Subcutaneous abdominal adipose tissue (tissue), 5 donors: ENCODE measurements around the gene PHF2.

Experiments
- H3K27ac ChIP-seq: one replicate; pipeline ENCODE4 v1.7.0; 2013; ENCODE audit warnings: low read depth, mild to moderate bottlenecking, inconsistent platforms, low read length, moderate library complexity
- H3K27me3 ChIP-seq, 5 donors: one replicate each; pipeline ENCODE4 v1.7.0; 2013; ENCODE audit warnings: low read length in 5 of 5, inconsistent platforms in 1 of 5; ENCODE audit not compliant: control insufficient read depth in 5 of 5, insufficient read depth in 4 of 5
- H3K36me3 ChIP-seq, 5 donors: one replicate each; pipeline ENCODE4 v1.7.0; 2013; ENCODE audit warnings: low read length in 5 of 5; ENCODE audit not compliant: control insufficient read depth in 5 of 5, insufficient read depth in 5 of 5
- H3K4me1 ChIP-seq, 5 donors: one replicate each; pipeline ENCODE4 v1.7.0; 2013; ENCODE audit warnings: low read length in 5 of 5, mild to moderate bottlenecking in 3 of 5, moderate library complexity in 1 of 5; ENCODE audit not compliant: control insufficient read depth in 5 of 5, insufficient read depth in 5 of 5
- H3K4me3 ChIP-seq, 5 donors: one replicate each; pipeline ENCODE4 v1.7.0; 2013; ENCODE audit warnings: low read length in 5 of 5, low read depth in 1 of 5
- H3K9ac ChIP-seq, 5 donors: one replicate each; pipeline ENCODE4 v1.7.0; 2013; ENCODE audit warnings: low read length in 5 of 5, mild to moderate bottlenecking in 4 of 5, moderate library complexity in 3 of 5
- H3K9me3 ChIP-seq, 5 donors: one replicate each; pipeline ENCODE4 v1.7.0; 2013; ENCODE audit warnings: low read length in 5 of 5; ENCODE audit not compliant: control insufficient read depth in 5 of 5
- donor health status: healthy.
- donor health status: healthy.
- donor health status: healthy.
- donor health status: healthy.
- donor health status: healthy.

The PHF2 gene

DNA sequence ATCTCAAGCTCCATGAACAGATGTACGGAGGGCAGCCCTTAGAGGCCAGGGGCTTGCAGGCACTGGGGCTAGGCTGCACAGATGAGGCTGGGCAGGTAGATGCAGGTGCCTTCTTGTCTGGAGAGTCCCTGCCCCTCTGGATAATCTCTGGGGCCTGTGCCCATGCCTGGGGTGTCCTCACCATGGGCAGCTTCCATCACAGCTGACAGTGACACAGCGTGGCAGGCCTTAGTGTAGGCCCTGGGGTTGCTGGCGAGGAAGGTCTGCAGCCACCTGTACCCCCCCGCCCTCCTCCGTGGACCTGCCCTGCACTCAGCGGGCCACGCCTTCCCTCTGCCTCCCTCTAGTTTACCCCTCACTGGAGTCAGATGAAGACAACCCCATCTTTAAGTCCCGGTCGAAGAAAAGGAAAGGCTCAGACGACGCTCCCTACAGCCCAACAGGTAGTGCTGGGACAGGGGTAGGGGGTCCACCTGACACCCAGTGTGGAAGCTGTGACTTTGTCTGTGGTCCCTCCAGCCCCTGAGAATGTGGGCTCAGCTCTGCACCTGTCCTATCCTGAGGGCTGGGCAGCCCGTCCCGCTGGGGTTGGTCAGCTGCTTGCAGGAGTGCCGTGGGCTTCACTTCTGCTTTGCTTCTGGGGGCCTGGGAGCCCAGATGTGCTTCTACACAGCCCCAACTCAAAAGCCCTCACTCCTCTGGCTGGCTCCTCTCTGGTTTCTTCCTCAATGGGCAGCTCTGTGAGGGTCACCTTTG lies 98.4 kb downstream of the PHF2 start:
- no peak overlapping the region for H3K9ac ChIP-seq
- no peak overlapping the region for H3K4me3 ChIP-seq
- H3K36me3 ChIP-seq = peaks cover 0 to 61% (median 57%) of the 10 kb centered on the region in 5 donors
- H3K4me1 ChIP-seq = no peaks in the 10 kb centered on the region
- no peak overlapping the region for H3K27ac ChIP-seq
- peaks cover 0 to 4% (median 0%) of the 10 kb centered on the region in 5 donors for H3K9me3 ChIP-seq
- H3K27me3 ChIP-seq = no peaks in the 10 kb centered on the region

DNA sequence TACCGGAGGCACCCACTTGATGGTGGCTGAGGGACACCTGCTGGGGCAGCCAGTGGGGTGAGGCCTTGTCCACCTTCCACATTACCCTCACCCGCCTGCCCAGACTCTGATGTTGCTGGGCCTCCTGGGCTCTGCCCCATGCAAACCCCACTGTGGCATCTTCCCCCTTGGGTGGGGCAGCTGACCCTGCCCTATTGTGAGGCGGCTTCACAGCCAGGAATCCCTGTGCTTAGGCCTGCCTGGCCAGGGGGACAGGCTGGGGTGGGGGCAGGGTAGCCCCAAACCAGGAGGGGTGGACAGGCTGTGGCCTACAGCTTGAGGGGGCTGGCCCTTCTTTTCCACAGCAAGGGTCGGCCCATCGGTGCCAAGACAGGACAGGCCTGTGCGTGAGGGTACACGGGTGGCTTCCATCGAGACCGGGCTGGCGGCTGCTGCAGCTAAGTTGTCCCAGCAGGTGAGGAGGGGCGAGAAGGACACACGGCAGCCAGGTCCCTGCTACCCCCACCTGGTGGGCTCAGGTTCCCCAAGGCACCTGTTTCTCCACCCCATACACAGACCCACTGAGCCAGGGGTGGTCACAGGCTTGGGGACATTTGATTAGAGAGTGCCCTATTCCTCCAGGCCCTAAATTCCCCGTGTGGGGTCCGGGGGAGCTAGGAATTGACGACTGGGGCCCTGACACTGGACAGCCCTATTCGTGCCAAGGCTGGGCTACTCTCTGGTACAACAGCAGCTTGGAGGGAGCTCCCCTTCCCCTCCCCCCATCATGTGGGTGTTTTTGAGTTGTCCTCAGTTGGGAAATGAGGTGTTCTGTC lies 99.2 kb downstream of the PHF2 start:
- Histone ChIP-seq H3K9ac (no peak overlapping the region), H3K27ac (no peak overlapping the region), H3K27me3 (no peaks in the 10 kb centered on the region), H3K36me3 (peaks cover 0 to 61% (median 57%) of the 10 kb centered on the region in 5 donors), H3K9me3 (peaks cover 0 to 4% (median 0%) of the 10 kb centered on the region in 5 donors), H3K4me1 (no peaks in the 10 kb centered on the region), H3K4me3 (no peak overlapping the region)

DNA sequence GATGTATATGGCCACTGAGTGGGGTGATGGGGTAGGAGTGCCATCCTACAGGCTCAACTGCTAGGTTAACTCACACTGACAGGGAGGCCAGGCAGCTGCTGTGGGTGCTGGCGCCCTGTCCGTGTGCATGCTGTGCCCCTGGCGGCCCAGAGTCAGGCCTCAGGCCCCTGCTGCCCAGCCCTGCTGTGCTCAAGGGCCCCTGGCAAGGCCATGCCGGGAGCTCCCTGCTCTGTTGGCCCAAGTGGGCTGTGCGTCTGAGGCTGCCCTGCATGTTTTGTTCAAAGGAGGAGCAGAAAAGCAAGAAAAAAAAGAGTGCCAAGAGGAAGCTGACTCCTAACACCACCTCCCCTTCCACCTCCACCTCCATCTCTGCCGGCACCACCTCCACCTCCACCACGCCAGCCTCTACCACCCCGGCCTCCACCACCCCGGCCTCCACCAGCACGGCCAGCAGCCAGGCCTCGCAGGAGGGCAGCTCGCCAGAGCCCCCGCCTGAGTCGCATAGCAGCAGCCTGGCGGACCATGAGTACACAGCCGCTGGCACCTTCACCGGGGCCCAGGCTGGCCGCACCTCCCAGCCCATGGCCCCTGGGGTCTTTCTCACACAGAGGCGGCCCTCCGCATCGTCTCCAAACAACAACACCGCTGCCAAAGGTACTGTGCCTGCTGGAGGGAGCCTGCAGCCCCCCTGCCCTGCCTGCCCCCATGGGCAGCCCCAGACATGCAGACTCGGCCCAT lies 100.1 kb downstream of the PHF2 start:
- no peaks in the 10 kb centered on the region for H3K4me1 ChIP-seq
- peaks cover 0 to 61% (median 57%) of the 10 kb centered on the region in 5 donors for H3K36me3 ChIP-seq
- H3K9ac ChIP-seq = no peak overlapping the region
- peaks cover 0 to 4% (median 0%) of the 10 kb centered on the region in 5 donors for H3K9me3 ChIP-seq
- H3K4me3 ChIP-seq = no peak overlapping the region
- H3K27ac ChIP-seq = no peak overlapping the region
- H3K27me3 ChIP-seq = peaks cover 0 to under 1% (median 0%) of the 10 kb centered on the region in 5 donors

DNA sequence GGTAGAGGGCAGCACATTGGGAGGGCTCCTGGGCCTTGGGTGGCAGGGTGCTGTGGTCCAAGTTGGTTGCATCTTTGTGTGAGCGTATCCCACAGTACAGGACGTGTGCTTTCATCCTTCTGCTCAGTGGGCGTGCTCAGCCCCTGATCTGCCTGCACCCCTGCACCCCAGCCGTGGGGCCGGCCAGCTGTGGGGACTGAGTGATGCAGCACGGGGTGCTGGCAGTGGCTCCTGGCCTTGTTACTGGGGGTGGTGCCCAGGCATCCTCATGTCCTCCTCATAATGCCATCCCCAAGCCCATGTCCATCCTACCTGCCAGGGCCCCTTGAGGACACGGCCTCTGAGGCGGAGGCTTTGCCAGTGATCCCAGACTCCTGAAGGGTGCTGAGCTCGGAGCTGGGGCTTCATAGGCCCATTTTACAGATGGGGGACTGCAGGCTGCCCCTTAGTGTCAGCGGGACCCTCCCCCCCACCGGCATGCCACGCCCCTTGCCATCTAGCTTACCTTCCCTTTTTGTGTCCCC lies 100.7 kb downstream of the PHF2 start:
- Histone ChIP-seq H3K4me1 (no peaks in the 10 kb centered on the region), H3K9me3 (peaks cover 0 to 4% (median 0%) of the 10 kb centered on the region in 5 donors), H3K36me3 (peaks cover 0 to 61% (median 57%) of the 10 kb centered on the region in 5 donors), H3K4me3 (no peak overlapping the region), H3K27me3 (peaks cover 0 to 3% (median 0%) of the 10 kb centered on the region in 5 donors), H3K27ac (no peak overlapping the region), H3K9ac (no peak overlapping the region)

DNA sequence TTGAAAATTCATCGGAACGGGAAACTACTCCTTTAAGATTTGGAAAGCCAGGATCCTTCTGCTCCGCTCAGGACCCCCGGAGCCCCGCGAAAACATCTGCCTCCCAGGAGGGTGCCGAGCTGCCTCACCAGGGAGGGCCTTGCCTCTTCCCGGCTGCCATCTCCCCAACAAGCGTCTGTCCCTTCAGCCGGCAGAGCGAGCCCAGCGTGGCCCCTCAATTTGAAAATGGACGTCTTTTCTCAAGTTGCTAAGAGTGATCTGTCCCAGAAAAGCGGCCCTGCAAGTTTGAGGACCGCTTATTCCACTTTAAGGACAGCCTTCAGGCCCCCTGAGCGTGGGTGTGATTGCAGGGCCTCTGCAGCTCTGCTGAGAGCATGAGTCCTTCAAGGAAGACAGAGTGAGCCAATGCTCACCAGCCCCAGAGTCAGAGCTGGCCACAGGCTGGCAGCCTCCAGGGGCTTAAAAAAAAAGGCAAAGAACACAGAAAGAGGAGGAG lies 101.3 kb downstream of the PHF2 start:
- H3K9ac ChIP-seq = no peak overlapping the region
- H3K27me3 ChIP-seq = peaks cover 0 to 3% (median 0%) of the 10 kb centered on the region in 5 donors
- H3K4me3 ChIP-seq = no peak overlapping the region
- H3K36me3 ChIP-seq = peaks cover 0 to 59% (median 57%) of the 10 kb centered on the region in 5 donors
- peaks cover 0 to 4% (median 0%) of the 10 kb centered on the region in 5 donors for H3K9me3 ChIP-seq
- no peaks in the 10 kb centered on the region for H3K4me1 ChIP-seq
- no peak overlapping the region for H3K27ac ChIP-seq

DNA sequence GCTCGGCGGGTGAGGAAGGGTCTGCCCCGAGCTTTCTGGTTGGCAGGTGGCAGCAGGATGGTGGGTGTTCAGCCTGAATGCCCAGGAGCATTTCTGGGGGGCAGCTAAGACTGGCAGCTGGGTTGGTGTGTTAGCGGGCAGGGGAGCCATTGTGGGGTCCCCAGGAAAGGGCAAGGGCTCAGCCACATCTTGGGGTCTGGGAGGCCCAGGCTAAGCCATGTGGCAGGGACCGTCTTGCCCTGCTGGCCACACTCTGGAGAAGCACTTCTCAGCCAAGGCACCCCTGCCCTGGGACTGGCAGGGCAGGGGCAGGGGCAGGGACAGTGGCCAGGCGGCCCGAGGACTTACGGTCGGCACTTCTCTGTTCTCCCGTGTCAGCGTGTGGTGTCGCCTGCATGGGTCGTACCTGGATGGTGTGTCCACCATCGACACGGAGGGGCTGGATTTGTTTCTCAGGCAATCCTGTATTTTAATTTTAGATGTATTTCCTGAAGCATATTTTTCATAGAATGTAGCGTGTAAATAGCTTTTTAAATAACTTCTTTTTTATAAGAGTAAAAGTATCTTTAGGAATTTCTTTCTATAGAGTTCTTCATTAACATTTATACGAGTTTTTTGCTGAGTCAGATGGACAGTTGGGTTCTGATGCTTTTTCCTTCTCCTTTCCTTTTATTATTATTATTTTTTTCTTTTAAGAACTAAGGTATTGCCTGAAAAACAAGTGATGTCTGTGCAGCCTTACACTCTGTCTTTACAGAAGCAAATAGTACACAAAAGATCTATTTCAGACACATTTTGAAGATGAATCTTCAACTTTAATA lies 102.0 kb downstream of the PHF2 start:
- Histone ChIP-seq H3K4me3 (no peak overlapping the region), H3K9me3 (peaks cover 0 to 4% (median 0%) of the 10 kb centered on the region in 5 donors), H3K27me3 (peaks cover 0 to 5% (median 3%) of the 10 kb centered on the region in 5 donors), H3K27ac (no peak overlapping the region), H3K36me3 (peaks cover 0 to 53% (median 51%) of the 10 kb centered on the region in 5 donors), H3K4me1 (no peaks in the 10 kb centered on the region), H3K9ac (no peak overlapping the region)

DNA sequence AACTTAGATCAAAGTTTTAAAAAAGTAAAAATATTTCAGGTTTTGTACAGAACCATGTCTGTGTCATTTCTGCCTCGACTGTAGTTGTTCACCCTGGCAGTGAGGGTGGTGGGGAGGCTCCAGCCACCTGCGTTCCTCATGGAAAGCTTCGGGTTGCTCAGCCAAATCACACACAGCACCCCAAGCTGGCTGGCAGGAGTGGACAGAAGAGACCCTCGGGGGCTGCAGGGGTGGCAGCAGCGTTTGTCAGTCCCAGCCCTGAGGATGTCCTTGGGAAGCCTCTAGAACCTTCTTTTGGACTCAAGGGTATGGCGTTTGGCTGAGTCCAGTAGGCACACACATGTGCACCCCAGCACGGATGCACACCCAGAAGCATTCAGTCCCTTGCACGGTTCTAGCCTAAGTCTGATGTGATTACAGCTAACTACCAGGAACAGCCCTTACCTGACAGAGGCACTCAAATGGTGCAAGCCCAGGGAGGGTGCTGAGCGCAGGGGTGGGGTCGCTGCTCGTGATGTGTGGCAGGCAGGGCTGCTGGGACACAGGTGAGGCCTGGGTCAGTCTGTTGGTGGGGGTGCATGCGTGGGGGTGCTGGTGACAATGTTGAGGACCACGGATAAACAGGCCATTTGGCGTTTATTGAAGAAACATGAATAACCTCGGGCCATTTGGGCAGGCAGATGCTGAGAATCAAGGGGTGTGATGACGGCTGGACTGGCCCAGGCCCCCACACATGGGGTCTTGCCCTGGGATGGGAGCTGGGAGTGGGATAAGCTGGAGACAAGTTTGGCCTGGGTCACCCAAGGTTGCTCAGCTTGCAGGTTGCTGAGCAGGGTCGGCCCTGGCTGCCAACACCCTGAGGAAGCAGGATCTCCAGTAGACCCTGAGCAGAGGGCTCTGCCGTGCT lies 103.4 kb downstream of the PHF2 start:
- Histone ChIP-seq H3K9me3 (peaks cover 0 to 4% (median 0%) of the 10 kb centered on the region in 5 donors), H3K9ac (no peak overlapping the region), H3K4me3 (no peak overlapping the region), H3K36me3 (peaks cover 0 to 39% (median 37%) of the 10 kb centered on the region in 5 donors), H3K27me3 (peaks cover 0 to 5% (median 3%) of the 10 kb centered on the region in 5 donors), H3K27ac (no peak overlapping the region), H3K4me1 (no peaks in the 10 kb centered on the region)

DNA sequence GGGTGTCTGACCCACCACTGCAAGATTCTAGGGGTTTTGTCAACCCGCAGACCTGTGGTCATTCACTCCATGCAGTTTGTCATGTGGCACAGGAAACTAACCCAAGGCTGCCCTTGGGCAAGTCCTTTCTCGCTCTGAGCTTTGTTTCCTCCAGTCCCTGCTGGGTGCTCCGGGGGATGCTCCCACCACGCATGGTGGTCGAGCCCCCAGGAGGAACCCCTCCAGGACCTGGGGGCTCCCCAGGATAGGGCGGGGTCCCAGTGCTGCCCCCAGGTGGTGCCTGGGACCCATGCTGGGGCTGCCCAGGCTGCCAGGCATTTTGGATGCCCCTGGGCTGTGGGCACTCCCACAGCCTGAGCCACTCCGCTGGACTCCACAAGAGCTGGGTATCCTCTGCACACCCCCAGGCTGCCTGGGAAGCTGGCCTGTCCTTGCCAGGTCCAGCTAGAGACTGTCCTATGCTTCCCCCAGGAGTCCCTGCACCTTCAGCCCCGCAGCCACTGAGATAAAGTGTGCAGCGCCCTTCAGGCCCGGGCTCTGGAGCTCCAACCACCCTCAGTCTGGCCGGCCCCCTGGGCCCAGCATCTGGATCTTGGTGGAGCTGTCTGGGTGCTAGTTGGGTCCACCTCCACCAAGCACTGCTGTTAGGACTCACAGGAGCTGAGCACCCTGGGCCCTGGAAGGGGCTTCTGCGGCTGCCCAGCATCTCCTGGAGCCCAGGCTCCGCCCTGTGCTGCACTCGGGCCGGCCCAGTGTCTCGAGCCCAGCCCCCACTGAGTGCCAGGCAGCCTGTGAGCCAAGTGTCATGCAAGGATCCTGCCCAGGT lies 104.3 kb downstream of the PHF2 start:
- Histone ChIP-seq H3K27me3 (peaks cover 0 to 5% (median 3%) of the 10 kb centered on the region in 5 donors), H3K4me3 (no peak overlapping the region), H3K27ac (no peak overlapping the region), H3K9me3 (peaks cover 0 to 4% (median 0%) of the 10 kb centered on the region in 5 donors), H3K9ac (no peak overlapping the region), H3K36me3 (peaks cover 0 to 31% (median 29%) of the 10 kb centered on the region in 5 donors), H3K4me1 (no peaks in the 10 kb centered on the region)
